DMS114 treated with DMSO at 0.1 percent for 48 hours (cell line): ENCODE measurements around the gene ZNF816.
A peak's percentile ranks its signal among the peaks of the same experiment; 100 is the strongest.
"Not testable (repeated sequence)": the region's sequence is repeated elsewhere in the genome, so short reads cannot be mapped to it uniquely, and the experiment has no call there.

ENCODE experiments used
- DNase-seq: peaks from one replicate; lab custom pipeline; 2025; ENCODE audit not compliant: unreplicated experiment; lab: John Stamatoyannopoulos, UW

Gene ZNF816

DNA sequence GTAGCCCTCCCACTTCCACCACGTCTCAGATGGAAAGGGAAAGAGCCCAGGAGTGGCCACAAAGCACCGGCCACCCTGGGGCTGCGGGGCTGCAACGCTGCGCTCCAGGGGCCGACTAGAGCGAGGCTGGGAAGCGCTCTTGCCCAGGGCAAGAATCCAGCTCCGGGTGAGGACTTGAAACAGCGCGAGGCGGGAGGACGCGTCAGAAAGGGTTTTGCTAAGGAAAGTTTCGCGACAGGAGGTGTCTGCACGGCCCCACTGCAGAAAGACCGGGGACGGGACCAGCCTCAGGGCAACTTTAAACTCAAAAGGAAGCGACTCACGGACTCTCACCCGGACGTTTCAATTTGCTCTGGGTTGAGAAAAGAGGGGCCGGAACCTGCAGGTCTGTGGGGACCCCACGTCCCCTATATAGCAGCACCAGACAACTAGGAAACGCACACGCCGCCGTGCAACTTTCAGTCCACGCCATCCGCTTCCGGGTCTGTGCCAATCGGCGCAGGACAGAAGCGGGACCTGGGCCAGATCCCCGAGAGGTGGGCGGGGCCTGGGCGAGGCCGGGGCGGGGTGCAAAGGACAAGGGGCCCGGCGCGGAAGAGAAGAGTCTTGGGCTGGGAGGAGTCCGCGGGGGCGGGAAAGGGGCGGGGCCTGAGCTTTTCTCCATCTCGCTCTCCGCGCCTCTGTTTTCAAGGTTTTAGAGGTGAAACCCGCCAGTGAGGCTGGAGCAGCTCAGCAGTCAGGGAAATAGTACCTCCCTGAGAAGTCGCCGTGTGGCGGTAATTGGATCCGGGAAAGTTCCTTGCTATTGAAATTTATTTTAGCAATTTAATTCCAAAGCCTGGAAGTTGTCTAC, at the start of gene ZNF816:
Gene ZNF816, minus strand, starts transcription at position 488 of the 853 bp plus-strand sequence. CDS start 6,792 bp downstream, outside the sequence.
- peak; percentile 93 for DNase-seq

DNA sequence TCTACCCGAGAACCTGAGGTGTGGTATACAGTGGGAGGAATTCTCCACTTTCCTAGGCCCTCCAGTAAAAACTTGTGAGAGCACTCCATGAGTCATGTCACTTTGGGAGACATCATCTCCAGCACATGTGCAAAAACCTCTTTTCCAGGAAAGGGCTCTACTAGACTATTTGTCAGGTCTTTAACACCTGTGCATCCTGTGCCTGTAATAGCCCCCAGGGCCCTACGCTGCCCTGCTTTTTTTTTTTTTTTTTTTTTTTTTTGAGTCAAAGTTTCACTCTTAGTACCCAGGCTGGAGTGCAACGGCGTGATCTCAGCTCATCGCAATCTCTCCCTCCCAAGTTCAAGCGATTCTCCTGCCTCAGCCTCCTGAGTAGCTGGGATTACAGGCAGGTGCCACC, 49.3 kb upstream of the ZNF816 start:
- DNase-seq = no peak

- DNase-seq = no peak
Measured at GRCh38 chr19:53010494-53010893, 47.8 kb upstream of the ZNF816 start.

DNA sequence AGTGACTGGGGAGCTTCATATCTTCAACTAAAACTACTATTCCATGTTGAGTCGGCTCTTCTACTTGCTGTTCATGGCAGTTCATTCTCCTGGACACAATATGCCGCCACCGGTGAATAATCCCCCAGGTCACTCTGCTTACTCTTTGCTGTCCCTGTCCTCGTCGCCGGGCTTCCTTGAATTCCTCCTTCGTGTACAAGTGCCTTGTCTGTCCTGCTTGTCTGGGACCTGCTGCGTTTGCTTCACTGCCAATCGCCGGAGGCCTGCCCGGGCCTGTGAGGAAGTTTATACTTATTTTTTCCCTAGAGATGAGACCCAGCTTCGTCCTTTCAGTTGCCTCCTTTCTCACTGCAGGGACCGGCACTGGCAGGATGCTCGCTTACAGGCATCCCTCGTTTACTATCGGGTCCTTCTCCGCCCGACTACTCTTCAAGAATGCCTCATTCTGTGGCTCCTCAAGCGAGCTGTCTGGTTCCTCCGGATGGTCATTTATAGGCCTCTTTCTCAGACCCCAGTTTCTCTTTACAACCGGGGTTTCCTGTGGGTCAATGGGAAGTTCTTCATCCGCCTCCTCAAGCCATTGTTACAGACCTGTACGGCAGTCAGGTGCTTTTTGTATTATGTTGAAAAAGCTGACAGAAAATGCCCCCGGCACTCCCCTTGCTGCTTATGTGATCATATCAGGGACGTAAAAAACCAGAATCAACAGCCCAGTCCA, 45.5 kb upstream of the ZNF816 start:
- no peak for DNase-seq

- DNase-seq = no peak
Measured at GRCh38 chr19:53007606-53008005, 44.9 kb upstream of the ZNF816 start.

- no peak for DNase-seq
Measured at GRCh38 chr19:53007200-53007599, 44.5 kb upstream of the ZNF816 start.

- no peak for DNase-seq
Measured at GRCh38 chr19:53004242-53004641, 41.6 kb upstream of the ZNF816 start.

GRCh38 chr19:53002479-53002878, 39.8 kb upstream of the ZNF816 start:
- DNase-seq = no peak

GRCh38 chr19:52997975-52998374, 35.3 kb upstream of the ZNF816 start:
- DNase-seq = no peak

DNA sequence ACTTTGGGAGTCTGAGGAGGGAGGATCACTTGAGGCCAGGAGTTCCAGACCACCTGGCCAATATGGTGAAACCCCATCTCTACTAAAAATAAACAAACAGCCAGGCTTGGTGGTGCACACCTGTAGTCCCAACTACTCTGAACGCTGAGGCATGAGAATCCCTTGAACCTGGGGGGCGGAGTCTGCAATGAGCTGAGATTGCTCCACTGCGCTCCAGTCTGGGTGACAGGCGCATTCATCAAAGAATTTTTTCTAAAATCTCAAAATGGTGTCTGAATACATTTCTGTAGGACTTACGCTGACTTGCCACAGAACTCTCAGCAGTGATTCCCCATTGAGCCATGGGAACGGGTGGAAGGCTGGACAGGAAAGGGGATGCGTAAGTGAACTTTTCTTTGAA, 33.0 kb upstream of the ZNF816 start:
- no peak for DNase-seq

- peak; percentile 86 for DNase-seq
Measured at GRCh38 chr19:52993342-52994178, 30.9 kb upstream of the ZNF816 start.

- no peak for DNase-seq
Measured at GRCh38 chr19:52992109-52993004, 29.7 kb upstream of the ZNF816 start.

DNA sequence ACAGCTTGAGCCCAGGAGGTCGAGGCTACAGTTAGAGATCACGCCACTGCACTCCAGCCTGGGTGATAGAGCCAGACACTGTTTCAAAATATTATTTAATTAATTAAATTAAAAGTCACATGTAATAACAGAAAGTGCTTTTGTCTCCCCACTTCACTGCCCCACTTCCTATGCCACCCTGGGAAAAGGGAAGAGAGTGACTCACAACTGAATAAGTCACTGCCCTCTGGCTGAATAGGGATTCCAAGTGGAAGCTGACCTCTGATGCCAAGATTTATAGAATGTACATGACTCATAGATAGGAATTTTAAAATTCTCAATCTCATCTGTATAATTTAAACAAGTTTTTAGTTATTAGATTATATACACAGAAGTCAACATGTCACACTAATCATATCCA, 28.8 kb upstream of the ZNF816 start:
- no peak for DNase-seq

GRCh38 chr19:52990759-52991418, 28.2 kb upstream of the ZNF816 start:
- DNase-seq = no peak

- no peak for DNase-seq
Measured at GRCh38 chr19:52988506-52988905, 25.8 kb upstream of the ZNF816 start.

- DNase-seq = no peak
Measured at GRCh38 chr19:52987221-52987620, 24.5 kb upstream of the ZNF816 start.

- DNase-seq = not testable (repeated sequence)
Measured at GRCh38 chr19:52983167-52983566, 20.5 kb upstream of the ZNF816 start.

- DNase-seq = no peak
Measured at GRCh38 chr19:52981329-52981728, 18.6 kb upstream of the ZNF816 start.

- no peak for DNase-seq
Measured at GRCh38 chr19:52967772-52968171, 5.1 kb upstream of the ZNF816 start.

- DNase-seq = no peak
Measured at GRCh38 chr19:52963247-52963618, 552 bp upstream of the ZNF816 start.
